Hepatocyte (in vitro differentiated cells): ENCODE data around the gene ADAMTSL5. TPM values are rescaled to one million over a fixed set of nuclear protein-coding genes. Genes with fewer than 3 reads are reported as not detected.

Experiments
- DNase-seq: peaks from one replicate; pipeline ENCODE4 v3.0.0-alpha.2; 2016; ENCODE audit warnings: low spot score
- H2AFZ ChIP-seq: fragments of 200-600 bp; sonication (generic); 2 replicates; pipeline ENCODE4 v1.6.0; 2016; ENCODE audit warnings: antibody characterized with exemption, mild to moderate bottlenecking
- H3K27ac ChIP-seq: fragments of 200-600 bp; sonication (generic); 2 replicates; pipeline ENCODE4 v1.5.1; 2016; ENCODE audit warnings: mild to moderate bottlenecking
- H3K27me3 ChIP-seq: fragments of 200-600 bp; sonication (generic); 2 replicates; pipeline ENCODE4 v1.6.1; 2016
- H3K36me3 ChIP-seq: fragments of 200-600 bp; sonication (generic); replicated peaks from 2 replicates; pipeline ENCODE4 v1.5.1; 2016; ENCODE audit warnings: low read depth; ENCODE audit not compliant: insufficient read depth
- H3K4me1 ChIP-seq: fragments of 200-600 bp; sonication (generic); 2 replicates; pipeline ENCODE4 v1.5.1; 2016; ENCODE audit warnings: mild to moderate bottlenecking, moderate library complexity; ENCODE audit not compliant: insufficient read depth
- H3K4me2 ChIP-seq: fragments of 200-600 bp; sonication (generic); 2 replicates; pipeline ENCODE4 v1.6.0; 2016
- H3K4me3 ChIP-seq: fragments of 200-600 bp; sonication (generic); 2 replicates; pipeline ENCODE4 v1.5.1; 2016; ENCODE audit warnings: mild to moderate bottlenecking
- H3K79me2 ChIP-seq: fragments of 200-600 bp; sonication (generic); 2 replicates; pipeline ENCODE4 v1.6.0; 2017; ENCODE audit warnings: mild to moderate bottlenecking
- H3K9me2 ChIP-seq: fragments of 200-600 bp; sonication (generic); replicated peaks from 2 replicates; pipeline ENCODE4 v1.6.0; 2017; ENCODE audit warnings: mild to moderate bottlenecking; ENCODE audit not compliant: insufficient read depth
- H3K9me3 ChIP-seq: fragments of 200-600 bp; sonication (generic); 2 replicates; pipeline ENCODE4 v1.5.1; 2016; ENCODE audit warnings: low read depth, mild to moderate bottlenecking
- H4K20me1 ChIP-seq: fragments of 200-600 bp; sonication (generic); 2 replicates; pipeline ENCODE4 v1.6.0; 2016; ENCODE audit warnings: mild to moderate bottlenecking; ENCODE audit not compliant: insufficient read depth, poor library complexity, severe bottlenecking
- EZH2 ChIP-seq: fragments of 200-600 bp; sonication (generic); IDR thresholded peaks from 2 replicates; pipeline ENCODE4 v1.6.1; 2016; ENCODE audit warnings: antibody characterized with exemption, mild to moderate bottlenecking, borderline replicate concordance
- EZH2phosphoT487 ChIP-seq: fragments of 200-600 bp; sonication (generic); IDR thresholded peaks from one replicate; pipeline ENCODE4 v1.6.1; 2018; ENCODE audit warnings: antibody characterized with exemption, mild to moderate bottlenecking, low read depth, moderate library complexity; ENCODE audit not compliant: unreplicated experiment, severe bottlenecking
- WGBS: methylation state at CpG from one replicate; pipeline ENCODE4 v1.1.6; 2016; ENCODE audit warnings: low lambda C conversion rate; ENCODE audit errors: missing lambda C conversion rate; 5-methylcytosine and 5-hydroxymethylcytosine counted together
- polyA plus RNA-seq: library from polyadenylated mRNA; unstranded; fragments of >200 nt; fragmentation: Nextera tagmentation; extraction: Ambion mirVana; gene quantifications from 2 replicates; pipeline ENCODE4 v1.2.1, GENCODE V29; 2016
- total RNA-seq: library from RNA; depleted of rRNA; stranded (reverse); fragments of >200 nt; gene quantifications from 2 replicates; pipeline ENCODE4 v1.2.3, GENCODE V29; 2014
- TF ChIP-seq, protein P1 (sequence below): fragments of 200-600 bp; sonication (generic); IDR thresholded peaks from 2 replicates; pipeline ENCODE4 v1.5.1; 2016; ENCODE audit warnings: antibody characterized with exemption, mild to moderate bottlenecking; ENCODE audit not compliant: poor library complexity

The ADAMTSL5 gene
- total and polyA plus RNA-seq, 2 experiments from 2014 or later, result 8.3 to 45.5 TPM

DNA sequence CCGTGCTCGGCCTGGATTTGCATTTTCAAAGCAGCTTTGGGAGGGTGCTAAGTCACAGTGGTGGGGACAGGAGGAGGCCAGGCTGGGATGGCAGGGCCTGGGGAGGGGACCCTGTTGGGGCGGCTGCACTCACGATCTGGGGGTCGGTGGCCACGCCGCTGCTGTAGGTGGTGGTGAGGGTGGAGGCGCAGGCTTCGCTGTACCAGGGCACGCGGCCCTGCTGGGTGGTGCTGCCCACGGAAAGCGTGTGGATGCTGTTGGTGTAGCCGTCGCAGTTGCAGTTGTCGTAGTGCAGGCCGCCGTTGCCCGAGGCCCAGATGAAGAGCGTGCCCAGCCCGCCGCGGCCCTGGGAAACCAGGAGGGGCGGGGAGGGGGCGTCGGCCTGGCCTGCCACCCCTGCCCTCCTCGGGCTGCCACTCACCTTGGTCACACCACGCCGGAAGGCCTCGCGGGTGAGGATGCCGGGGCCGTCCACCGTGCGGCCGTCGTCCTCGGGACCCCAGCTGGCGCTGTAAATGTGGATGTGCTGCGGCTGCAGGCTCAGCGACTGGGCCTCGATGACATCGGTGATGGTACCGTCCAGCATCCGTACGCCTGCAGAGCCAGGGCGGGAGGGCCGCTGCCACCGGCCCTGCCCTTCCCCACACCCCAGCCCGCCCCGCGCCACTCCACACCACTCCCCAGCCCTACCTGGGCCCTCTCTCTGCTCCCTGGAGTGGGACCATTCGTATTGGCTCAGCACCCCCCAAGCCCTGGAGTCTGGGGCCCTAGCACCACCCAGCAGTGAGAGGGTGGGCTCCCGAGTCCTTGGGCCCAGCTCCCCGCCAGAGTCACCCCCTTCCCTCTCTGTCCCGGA, 25.9 kb downstream of the ADAMTSL5 start:
- WGBS, result 94% methylated on average over 37 of the region's 56 CpGs
- no peaks in the 10 kb centered on the region for H3K9me2 ChIP-seq
- peaks cover 8% of the 10 kb centered on the region for H3K79me2 ChIP-seq
- no peak overlapping the region for H2AFZ ChIP-seq
- no peaks in the 10 kb centered on the region for H3K36me3 ChIP-seq
- H3K4me2 ChIP-seq, result no peak overlapping the region
- no peak for DNase-seq
- TF ChIP-seq EZH2phosphoT487, result no peak
- TF ChIP-seq EZH2, result no peak
- TF ChIP-seq, protein P1, sequence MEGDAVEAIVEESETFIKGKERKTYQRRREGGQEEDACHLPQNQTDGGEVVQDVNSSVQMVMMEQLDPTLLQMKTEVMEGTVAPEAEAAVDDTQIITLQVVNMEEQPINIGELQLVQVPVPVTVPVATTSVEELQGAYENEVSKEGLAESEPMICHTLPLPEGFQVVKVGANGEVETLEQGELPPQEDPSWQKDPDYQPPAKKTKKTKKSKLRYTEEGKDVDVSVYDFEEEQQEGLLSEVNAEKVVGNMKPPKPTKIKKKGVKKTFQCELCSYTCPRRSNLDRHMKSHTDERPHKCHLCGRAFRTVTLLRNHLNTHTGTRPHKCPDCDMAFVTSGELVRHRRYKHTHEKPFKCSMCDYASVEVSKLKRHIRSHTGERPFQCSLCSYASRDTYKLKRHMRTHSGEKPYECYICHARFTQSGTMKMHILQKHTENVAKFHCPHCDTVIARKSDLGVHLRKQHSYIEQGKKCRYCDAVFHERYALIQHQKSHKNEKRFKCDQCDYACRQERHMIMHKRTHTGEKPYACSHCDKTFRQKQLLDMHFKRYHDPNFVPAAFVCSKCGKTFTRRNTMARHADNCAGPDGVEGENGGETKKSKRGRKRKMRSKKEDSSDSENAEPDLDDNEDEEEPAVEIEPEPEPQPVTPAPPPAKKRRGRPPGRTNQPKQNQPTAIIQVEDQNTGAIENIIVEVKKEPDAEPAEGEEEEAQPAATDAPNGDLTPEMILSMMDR, result no peak
- no peak overlapping the region for H3K4me3 ChIP-seq
- H4K20me1 ChIP-seq, result no peaks in the 10 kb centered on the region
- peaks cover 11% of the 10 kb centered on the region for H3K4me1 ChIP-seq
- no peaks in the 10 kb centered on the region for H3K27me3 ChIP-seq
- no peaks in the 10 kb centered on the region for H3K9me3 ChIP-seq
- H3K27ac ChIP-seq, result no peak overlapping the region

DNA sequence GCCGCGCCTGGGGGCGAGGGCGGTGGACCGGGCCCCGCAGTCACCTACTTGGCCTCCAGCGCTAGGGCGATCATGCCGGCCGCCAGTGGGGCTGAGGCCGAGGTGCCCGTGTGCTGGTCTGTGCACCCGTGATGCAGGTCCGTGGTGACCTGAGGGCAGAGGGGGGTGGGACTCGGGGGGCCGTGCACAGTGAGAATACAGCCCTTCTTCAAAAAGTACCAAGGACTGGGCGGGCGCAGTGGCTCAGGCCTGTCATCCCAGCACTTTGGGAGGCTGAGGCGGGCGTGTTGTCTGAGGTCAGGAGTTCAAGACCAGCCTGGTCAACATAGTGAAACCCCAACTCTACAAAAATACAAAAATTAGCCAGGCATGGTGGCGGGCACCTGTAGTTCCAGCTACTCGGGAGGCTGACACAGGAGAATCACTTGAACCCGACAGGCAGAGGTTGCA, 28.8 kb downstream of the ADAMTSL5 start:
- no peak for DNase-seq
- Histone ChIP-seq H3K4me3 (no peak overlapping the region), H3K36me3 (no peaks in the 10 kb centered on the region), H3K4me1 (no peaks in the 10 kb centered on the region), H3K79me2 (no peaks in the 10 kb centered on the region), H3K9me2 (no peaks in the 10 kb centered on the region), H3K27me3 (no peaks in the 10 kb centered on the region), H2AFZ (no peak overlapping the region), H3K9me3 (no peaks in the 10 kb centered on the region), H3K4me2 (no peak overlapping the region), H4K20me1 (no peaks in the 10 kb centered on the region), H3K27ac (no peak overlapping the region)
- WGBS, result 100% methylated on average over 8 of the region's 23 CpGs
- no peak for TF ChIP-seq EZH2
- TF ChIP-seq, protein P1, result no peak
- no peak for TF ChIP-seq EZH2phosphoT487

DNA sequence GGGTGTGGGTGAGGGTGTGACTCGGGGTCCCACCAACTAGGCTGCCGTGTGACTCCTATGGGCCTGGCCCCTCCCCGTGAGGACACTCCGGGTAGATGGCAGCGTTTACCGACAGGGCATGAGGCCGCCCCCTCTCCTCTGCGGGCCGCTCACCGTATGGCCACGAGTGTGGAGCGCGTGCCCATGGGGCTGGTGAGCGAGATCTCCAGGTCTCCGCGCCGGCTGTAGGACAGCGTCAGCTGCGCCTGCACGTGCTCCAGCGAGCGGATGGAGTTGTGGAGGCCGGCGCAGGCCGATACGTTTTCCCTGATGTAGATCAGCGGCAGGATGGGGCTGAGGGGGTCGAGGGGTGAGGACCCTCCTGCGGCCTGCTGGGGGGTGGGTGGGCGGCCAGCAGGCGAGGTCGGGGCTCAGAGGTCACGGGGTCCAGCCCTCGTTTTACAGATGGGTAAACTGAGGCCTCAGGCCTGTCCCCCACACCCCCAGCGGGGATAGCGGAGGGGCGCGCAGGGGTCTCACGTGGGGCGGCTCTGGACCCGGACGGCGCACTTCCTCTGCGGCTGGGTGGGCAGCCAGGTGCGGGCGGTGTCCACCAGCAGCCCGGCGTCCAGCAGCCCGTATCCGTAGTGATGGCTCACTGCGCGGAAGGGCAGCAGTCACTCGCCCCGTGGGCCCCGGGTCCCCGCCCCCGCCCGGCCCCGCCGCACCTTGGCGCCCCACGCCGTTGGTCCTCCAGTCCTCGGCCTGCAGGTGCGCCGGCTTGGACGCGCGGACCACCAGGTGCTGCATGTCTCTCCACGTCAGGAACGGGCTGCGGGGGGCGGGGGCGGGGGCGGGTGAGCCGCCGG, 29.5 kb downstream of the ADAMTSL5 start:
- Histone ChIP-seq H3K36me3 (no peaks in the 10 kb centered on the region), H3K4me2 (no peak overlapping the region), H3K9me3 (no peaks in the 10 kb centered on the region), H3K27ac (no peak overlapping the region), H2AFZ (no peak overlapping the region), H3K4me1 (peaks cover under 1% of the 10 kb centered on the region), H4K20me1 (no peaks in the 10 kb centered on the region), H3K9me2 (no peaks in the 10 kb centered on the region), H3K79me2 (peaks cover 6% of the 10 kb centered on the region), H3K27me3 (no peaks in the 10 kb centered on the region), H3K4me3 (no peak overlapping the region)
- no peak for TF ChIP-seq EZH2
- no peak for TF ChIP-seq EZH2phosphoT487
- TF ChIP-seq, protein P1, result no peak
- no peak for DNase-seq
- 96% methylated on average over 28 of the region's 77 CpGs for WGBS
